Subcutaneous abdominal adipose tissue (tissue), 5 donors: ENCODE measurements around the gene PLA2G2F.

Experiments
- H3K27ac ChIP-seq: one replicate; pipeline ENCODE4 v1.7.0; 2013; ENCODE audit warnings: low read depth, mild to moderate bottlenecking, inconsistent platforms, low read length, moderate library complexity
- H3K27me3 ChIP-seq, 5 donors: one replicate each; pipeline ENCODE4 v1.7.0; 2013; ENCODE audit warnings: low read length in 5 of 5, inconsistent platforms in 1 of 5; ENCODE audit not compliant: control insufficient read depth in 5 of 5, insufficient read depth in 4 of 5
- H3K36me3 ChIP-seq, 5 donors: one replicate each; pipeline ENCODE4 v1.7.0; 2013; ENCODE audit warnings: low read length in 5 of 5; ENCODE audit not compliant: control insufficient read depth in 5 of 5, insufficient read depth in 5 of 5
- H3K4me1 ChIP-seq, 5 donors: one replicate each; pipeline ENCODE4 v1.7.0; 2013; ENCODE audit warnings: low read length in 5 of 5, mild to moderate bottlenecking in 3 of 5, moderate library complexity in 1 of 5; ENCODE audit not compliant: control insufficient read depth in 5 of 5, insufficient read depth in 5 of 5
- H3K4me3 ChIP-seq, 5 donors: one replicate each; pipeline ENCODE4 v1.7.0; 2013; ENCODE audit warnings: low read length in 5 of 5, low read depth in 1 of 5
- H3K9ac ChIP-seq, 5 donors: one replicate each; pipeline ENCODE4 v1.7.0; 2013; ENCODE audit warnings: low read length in 5 of 5, mild to moderate bottlenecking in 4 of 5, moderate library complexity in 3 of 5
- H3K9me3 ChIP-seq, 5 donors: one replicate each; pipeline ENCODE4 v1.7.0; 2013; ENCODE audit warnings: low read length in 5 of 5; ENCODE audit not compliant: control insufficient read depth in 5 of 5
- donor health status: healthy.
- donor health status: healthy.
- donor health status: healthy.
- donor health status: healthy.
- donor health status: healthy.

Gene PLA2G2F

GRCh38 chr1:20192871-20193411 is 53.8 kb downstream of the PLA2G2F start:
- peaks cover 0 to 13% (median 7%) of the 10 kb centered on the region in 5 donors for H3K27me3 ChIP-seq

GRCh38 chr1:20194224-20194623 is 55.1 kb downstream of the PLA2G2F start:
- no peak overlapping the region for H3K9ac ChIP-seq
- no peaks in the 10 kb centered on the region for H3K9me3 ChIP-seq
- no peak overlapping the region for H3K27ac ChIP-seq
- H3K4me1 ChIP-seq, result peaks cover 0 to 23% (median 7%) of the 10 kb centered on the region in 5 donors
- H3K36me3 ChIP-seq, result no peaks in the 10 kb centered on the region
- H3K27me3 ChIP-seq, result peaks cover 0 to 9% (median 2%) of the 10 kb centered on the region in 5 donors
- H3K4me3 ChIP-seq, result no peak overlapping the region

More at GRCh38 chr1:20192871-20193411, 53.8 kb downstream of the PLA2G2F start:
- Histone ChIP-seq H3K9ac (no peak overlapping the region), H3K36me3 (no peaks in the 10 kb centered on the region), H3K9me3 (no peaks in the 10 kb centered on the region), H3K4me1 (peaks cover 0 to 23% (median 7%) of the 10 kb centered on the region in 5 donors), H3K27ac (no peak overlapping the region), H3K4me3 (no peak overlapping the region)

- peaks cover 0 to 7% (median 2%) of the 10 kb centered on the region in 5 donors for H3K27me3 ChIP-seq
- no peaks in the 10 kb centered on the region for H3K36me3 ChIP-seq
- no peak overlapping the region for H3K27ac ChIP-seq
- peak overlapping the region in 4 of 5 donors; percentile 6 to 52 (median 18) for H3K4me3 ChIP-seq
- H3K4me1 ChIP-seq, result peaks cover 0 to 23% (median 7%) of the 10 kb centered on the region in 5 donors
- no peak overlapping the region for H3K9ac ChIP-seq
- no peaks in the 10 kb centered on the region for H3K9me3 ChIP-seq
These were observed 55.8 kb downstream of the PLA2G2F start for GRCh38 chr1:20194757-20195461.

GRCh38 chr1:20195462-20195780 is 56.3 kb downstream of the PLA2G2F start:
- Histone ChIP-seq H3K9me3 (no peaks in the 10 kb centered on the region), H3K27me3 (peaks cover 0 to 7% (median 2%) of the 10 kb centered on the region in 5 donors), H3K36me3 (no peaks in the 10 kb centered on the region), H3K4me1 (peaks cover 0 to 23% (median 7%) of the 10 kb centered on the region in 5 donors), H3K27ac (no peak overlapping the region), H3K9ac (no peak overlapping the region), H3K4me3 (no peak overlapping the region)

GRCh38 chr1:20197329-20197791 is 58.2 kb downstream of the PLA2G2F start:
- H3K4me3 ChIP-seq, result no peak overlapping the region
- no peaks in the 10 kb centered on the region for H3K9me3 ChIP-seq
- no peak overlapping the region for H3K9ac ChIP-seq
- peaks cover 0 to 13% (median 7%) of the 10 kb centered on the region in 5 donors for H3K4me1 ChIP-seq
- no peaks in the 10 kb centered on the region for H3K36me3 ChIP-seq
- H3K27ac ChIP-seq, result no peak overlapping the region
- peaks cover 0 to 5% (median 2%) of the 10 kb centered on the region in 5 donors for H3K27me3 ChIP-seq

- Histone ChIP-seq H3K27me3 (peaks cover 0 to 4% (median 0%) of the 10 kb centered on the region in 5 donors), H3K27ac (no peak overlapping the region), H3K4me3 (no peak overlapping the region), H3K9me3 (no peaks in the 10 kb centered on the region), H3K36me3 (no peaks in the 10 kb centered on the region), H3K9ac (no peak overlapping the region), H3K4me1 (peaks cover 0 to 9% (median 5%) of the 10 kb centered on the region in 5 donors)
These were observed 59.2 kb downstream of the PLA2G2F start for GRCh38 chr1:20198296-20198695.

GRCh38 chr1:20198918-20199317 is 59.8 kb downstream of the PLA2G2F start:
- no peak overlapping the region for H3K9ac ChIP-seq
- no peak overlapping the region for H3K4me3 ChIP-seq
- H3K27ac ChIP-seq, result no peak overlapping the region
- peaks cover 0 to 9% (median 5%) of the 10 kb centered on the region in 5 donors for H3K4me1 ChIP-seq
- no peaks in the 10 kb centered on the region for H3K9me3 ChIP-seq
- no peaks in the 10 kb centered on the region for H3K36me3 ChIP-seq
- peaks cover 0 to 6% (median 0%) of the 10 kb centered on the region in 5 donors for H3K27me3 ChIP-seq

- H3K27ac ChIP-seq, result no peak overlapping the region
- H3K4me1 ChIP-seq, result peaks cover 0 to 7% (median 5%) of the 10 kb centered on the region in 5 donors
- H3K9me3 ChIP-seq, result no peaks in the 10 kb centered on the region
- H3K27me3 ChIP-seq, result peaks cover 0 to 6% (median 0%) of the 10 kb centered on the region in 5 donors
- H3K4me3 ChIP-seq, result no peak overlapping the region
- H3K9ac ChIP-seq, result no peak overlapping the region
- no peaks in the 10 kb centered on the region for H3K36me3 ChIP-seq
These were observed 60.3 kb downstream of the PLA2G2F start for GRCh38 chr1:20199403-20199802.

GRCh38 chr1:20199840-20200239 is 60.7 kb downstream of the PLA2G2F start:
- Histone ChIP-seq H3K36me3 (no peaks in the 10 kb centered on the region), H3K27ac (no peak overlapping the region), H3K9me3 (no peaks in the 10 kb centered on the region), H3K4me1 (peaks cover 0 to 4% (median 3%) of the 10 kb centered on the region in 5 donors), H3K27me3 (peaks cover 0 to 6% (median 0%) of the 10 kb centered on the region in 5 donors), H3K9ac (no peak overlapping the region), H3K4me3 (no peak overlapping the region)
